HFF-Myc (cell line): ENCODE measurements around the gene OR51E2.

Source experiments
- DNase-seq: peaks from one replicate; pipeline ENCODE4 v3.0.0-alpha.2; 2011; ENCODE audit warnings: low read depth; ENCODE audit errors: extremely low read depth
- H3K4me3 ChIP-seq: replicated peaks from 2 replicates; pipeline ENCODE4 v1.5.1; 2011; ENCODE audit warnings: low read depth, mild to moderate bottlenecking, control low read depth, low read length
- TF ChIP-seq, protein P1 (sequence below): IDR thresholded peaks from 2 replicates; pipeline ENCODE4 v1.5.1; 2012; ENCODE audit warnings: mild to moderate bottlenecking, low read depth, low read length, control low read depth; ENCODE audit errors: missing control alignments

OR51E2 gene

DNA sequence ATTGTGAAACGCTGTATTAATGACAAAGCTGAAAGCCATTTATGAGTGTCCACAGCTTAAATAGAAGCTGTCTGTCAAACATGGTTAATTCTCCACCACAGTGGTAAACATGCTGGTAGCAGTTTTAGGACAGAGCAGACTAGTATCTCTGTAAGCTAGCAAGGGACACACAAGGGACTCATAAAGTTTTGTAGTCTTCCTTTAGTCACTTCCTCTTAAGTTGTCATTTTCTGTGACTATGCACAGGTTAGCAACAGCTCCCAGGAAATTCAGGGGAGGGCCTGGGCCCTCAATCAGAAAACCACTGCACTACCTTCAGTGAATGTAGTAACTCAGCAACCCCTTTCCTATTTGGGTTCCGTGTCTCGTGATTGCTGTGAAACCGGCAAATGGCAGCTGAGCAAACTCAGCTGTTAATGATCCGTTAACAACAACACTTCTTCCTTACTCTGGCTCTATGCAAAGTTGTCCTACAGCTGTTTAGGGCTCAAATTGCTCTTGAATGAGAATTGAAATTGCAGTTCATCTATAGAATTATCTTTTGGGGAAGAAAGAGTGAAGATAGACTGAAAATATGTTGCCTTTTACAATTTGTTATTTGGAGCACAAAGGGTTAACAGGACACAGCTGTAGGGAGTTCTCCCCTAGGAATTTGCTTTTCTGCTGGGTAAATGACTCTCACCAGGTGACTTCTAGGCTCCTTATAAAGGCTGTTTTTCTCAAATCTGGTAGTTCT is 6.6 kb upstream of the OR51E2 start, which contains the start of gene MMP26:
TSS of gene MMP26 (plus strand) at position 731 of the 736 bp plus-strand sequence.
- TF ChIP-seq, protein P1, sequence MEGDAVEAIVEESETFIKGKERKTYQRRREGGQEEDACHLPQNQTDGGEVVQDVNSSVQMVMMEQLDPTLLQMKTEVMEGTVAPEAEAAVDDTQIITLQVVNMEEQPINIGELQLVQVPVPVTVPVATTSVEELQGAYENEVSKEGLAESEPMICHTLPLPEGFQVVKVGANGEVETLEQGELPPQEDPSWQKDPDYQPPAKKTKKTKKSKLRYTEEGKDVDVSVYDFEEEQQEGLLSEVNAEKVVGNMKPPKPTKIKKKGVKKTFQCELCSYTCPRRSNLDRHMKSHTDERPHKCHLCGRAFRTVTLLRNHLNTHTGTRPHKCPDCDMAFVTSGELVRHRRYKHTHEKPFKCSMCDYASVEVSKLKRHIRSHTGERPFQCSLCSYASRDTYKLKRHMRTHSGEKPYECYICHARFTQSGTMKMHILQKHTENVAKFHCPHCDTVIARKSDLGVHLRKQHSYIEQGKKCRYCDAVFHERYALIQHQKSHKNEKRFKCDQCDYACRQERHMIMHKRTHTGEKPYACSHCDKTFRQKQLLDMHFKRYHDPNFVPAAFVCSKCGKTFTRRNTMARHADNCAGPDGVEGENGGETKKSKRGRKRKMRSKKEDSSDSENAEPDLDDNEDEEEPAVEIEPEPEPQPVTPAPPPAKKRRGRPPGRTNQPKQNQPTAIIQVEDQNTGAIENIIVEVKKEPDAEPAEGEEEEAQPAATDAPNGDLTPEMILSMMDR, result no peak
- H3K4me3 ChIP-seq, result no peak within 1 kb of the TSS
- no peak for DNase-seq

DNA sequence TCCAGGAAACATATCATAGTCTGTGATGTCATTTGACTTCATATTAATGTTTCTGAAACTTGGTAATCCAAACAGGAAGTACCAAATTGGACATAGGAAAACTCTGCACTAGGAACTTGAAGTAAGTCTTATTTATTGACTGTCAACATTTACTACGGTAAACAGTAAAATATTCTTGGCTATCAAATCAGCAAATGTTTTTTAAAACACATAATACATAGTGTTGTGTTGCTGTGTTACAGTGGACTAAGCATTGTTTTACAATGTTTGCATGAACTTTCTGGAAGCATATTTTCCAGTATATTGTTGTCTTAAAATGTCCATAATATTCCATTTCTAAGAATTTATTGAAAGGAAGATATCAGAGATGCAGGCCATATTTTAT is 2.8 kb upstream of the OR51E2 start:
- no peak overlapping the region for H3K4me3 ChIP-seq
- TF ChIP-seq, protein P1, result no peak
- DNase-seq, result no peak

DNA sequence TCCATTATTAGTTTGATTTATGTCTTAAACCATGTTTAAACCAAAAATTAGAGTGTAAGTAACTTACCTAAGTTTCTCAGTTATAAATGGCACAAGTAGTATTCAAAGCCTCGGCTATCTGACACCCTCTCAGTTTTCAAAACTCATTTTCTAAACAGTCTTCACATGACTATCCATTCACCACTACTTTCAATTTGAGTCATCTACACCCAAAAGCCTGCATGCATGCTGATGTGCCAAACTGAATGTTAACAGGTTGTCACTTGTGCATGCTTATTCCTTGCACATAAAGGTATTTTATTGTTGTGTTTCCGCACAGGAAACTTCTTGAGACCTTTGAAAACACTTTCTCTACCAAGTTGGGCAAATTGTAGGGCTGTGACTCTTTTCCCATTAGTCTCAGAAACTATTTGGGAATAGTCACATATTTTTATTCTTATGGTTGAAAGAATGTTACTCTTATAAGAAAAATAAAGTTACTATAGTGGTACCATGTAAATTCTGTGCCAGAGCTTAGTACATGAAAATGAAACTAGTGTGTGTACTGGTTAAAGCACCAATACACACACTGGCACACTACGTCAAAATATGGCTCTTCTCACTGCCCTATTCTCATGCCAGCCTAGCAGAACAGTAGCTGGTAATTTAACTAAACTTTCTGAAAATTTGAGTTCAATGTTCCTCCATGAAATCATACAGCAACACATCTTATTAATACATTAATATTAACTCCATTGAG is 2.2 kb upstream of the OR51E2 start:
- H3K4me3 ChIP-seq, result no peak overlapping the region
- DNase-seq, result no peak
- TF ChIP-seq, protein P1, result no peak

DNA sequence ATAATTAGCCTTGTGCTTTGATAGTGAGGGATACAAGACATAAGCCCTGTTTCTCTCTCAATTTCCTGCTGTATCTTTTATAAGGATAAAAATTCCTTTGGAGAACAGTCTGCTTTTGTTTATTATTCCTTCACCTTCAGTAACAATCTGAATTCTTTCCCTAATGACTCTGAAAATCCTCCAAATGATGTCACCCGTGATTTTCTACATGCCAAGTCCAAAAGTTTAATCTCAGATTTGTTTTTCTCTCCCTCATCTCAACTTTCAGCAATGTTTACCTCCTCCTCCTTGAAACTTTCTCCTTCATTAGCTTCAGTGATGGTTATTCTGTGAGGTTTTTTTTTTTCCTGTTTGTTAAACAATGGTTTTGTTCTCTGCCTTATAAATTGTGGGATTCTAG is 2.2 kb downstream of the OR51E2 start:
- H3K4me3 ChIP-seq, result no peak overlapping the region
- no peak for DNase-seq
- TF ChIP-seq, protein P1, result no peak

DNA sequence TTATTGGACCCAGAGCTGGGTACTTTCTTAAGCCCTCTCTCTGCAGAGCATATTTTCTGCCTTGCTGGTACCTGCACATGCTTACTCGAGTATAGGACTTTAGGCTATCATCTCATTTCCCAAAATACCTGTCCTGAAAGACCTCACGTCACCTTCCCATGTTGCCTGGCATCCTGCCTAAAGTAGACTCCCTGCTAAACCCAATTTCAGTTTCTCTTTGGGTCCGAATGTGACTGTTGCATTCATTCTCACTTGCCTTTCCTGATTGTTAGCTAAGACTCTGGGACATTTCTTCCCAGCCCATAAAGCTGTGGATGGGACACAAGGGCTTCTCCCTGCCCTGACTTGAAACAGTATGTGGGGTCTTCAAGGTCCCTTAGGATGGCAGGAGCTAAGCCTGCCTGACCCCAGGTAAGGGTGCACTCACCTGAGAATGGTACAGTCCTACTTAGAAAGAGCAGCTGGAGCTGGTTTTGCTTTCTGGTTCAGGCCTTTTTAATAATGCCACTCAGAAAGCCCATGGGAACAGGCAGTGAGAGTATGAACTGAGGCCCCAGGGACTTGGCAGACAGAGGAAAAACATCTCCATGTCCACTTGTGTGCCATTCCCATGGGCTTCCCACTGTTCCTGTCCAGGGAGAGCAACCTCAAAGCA is 12.9 kb downstream of the OR51E2 start:
- no peak overlapping the region for H3K4me3 ChIP-seq
- TF ChIP-seq, protein P1, result no peak
- no peak for DNase-seq

DNA sequence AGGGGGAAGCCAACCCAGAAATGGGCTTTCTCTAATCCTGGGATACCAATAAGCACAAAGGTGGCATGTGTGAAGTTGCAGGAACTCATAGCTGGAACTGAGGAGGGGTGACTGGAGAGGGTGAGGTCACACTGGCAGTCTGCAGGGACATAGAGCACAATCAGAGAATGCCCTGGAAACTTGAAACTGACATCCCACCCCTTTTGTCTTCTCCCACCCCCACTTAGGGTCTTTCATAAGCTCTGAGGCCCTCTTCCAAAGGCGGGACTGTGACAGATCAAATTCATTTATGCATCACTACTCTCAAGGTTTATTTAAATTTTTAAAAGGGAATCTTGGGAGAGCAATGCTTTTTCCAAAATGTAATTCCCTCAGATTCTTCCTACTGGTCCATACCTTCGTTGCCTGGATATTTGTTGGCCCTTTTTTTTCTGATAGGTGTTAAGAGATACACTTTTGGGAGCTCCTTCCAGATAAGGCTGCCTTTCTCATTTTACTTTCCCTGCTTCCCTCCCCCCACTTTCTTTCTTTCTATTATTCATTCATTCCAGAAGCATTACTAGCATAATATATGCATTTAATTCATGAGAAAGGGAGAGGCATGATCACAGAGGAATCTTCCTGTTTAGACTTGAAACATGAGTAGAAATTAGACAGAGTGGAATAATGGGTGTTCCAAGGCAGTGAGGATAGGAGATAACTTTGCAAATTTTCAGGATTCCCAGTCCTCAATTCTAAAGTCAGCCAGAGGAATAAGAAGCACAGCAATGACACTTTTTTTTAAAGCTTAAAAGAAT is 14.8 kb downstream of the OR51E2 start:
- TF ChIP-seq, protein P1, result no peak
- no peak overlapping the region for H3K4me3 ChIP-seq
- no peak for DNase-seq
